ENCODE measurements around the gene FGF14.

- TF ChIP-seq EZH2 (IDR thresholded peaks at IDR 0.05; ENCODE audit: low read length), result no peak
- TF ChIP-seq, protein P1, sequence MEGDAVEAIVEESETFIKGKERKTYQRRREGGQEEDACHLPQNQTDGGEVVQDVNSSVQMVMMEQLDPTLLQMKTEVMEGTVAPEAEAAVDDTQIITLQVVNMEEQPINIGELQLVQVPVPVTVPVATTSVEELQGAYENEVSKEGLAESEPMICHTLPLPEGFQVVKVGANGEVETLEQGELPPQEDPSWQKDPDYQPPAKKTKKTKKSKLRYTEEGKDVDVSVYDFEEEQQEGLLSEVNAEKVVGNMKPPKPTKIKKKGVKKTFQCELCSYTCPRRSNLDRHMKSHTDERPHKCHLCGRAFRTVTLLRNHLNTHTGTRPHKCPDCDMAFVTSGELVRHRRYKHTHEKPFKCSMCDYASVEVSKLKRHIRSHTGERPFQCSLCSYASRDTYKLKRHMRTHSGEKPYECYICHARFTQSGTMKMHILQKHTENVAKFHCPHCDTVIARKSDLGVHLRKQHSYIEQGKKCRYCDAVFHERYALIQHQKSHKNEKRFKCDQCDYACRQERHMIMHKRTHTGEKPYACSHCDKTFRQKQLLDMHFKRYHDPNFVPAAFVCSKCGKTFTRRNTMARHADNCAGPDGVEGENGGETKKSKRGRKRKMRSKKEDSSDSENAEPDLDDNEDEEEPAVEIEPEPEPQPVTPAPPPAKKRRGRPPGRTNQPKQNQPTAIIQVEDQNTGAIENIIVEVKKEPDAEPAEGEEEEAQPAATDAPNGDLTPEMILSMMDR (optimal IDR thresholded peaks at IDR 0.05 in 1 of 3, IDR thresholded peaks at IDR 0.05 in 1 of 3, conservative IDR thresholded peaks at IDR 0.05 in 1 of 3; ENCODE audit: extremely low read depth in 1 of 3, insufficient read depth in 2 of 3, low read length in 3 of 3), result no peak
Observed at GRCh38 chr13:101944521-101944920, 457.3 kb downstream of the FGF14 start.

All from keratinocyte (primary cell).